ENCODE results near the gene KANSL3. TPM values are rescaled to one million over a fixed set of nuclear protein-coding genes. Genes with fewer than 3 reads are reported as not detected.
A peak's percentile ranks its signal among the peaks of the same experiment; 100 is the strongest.

The KANSL3 gene
- 10 to 100 TPM; 31.7 to 58.3 (median 42.1) TPM for total RNA-seq
- 10 to 100 TPM; 22.3 to 33.5 (median 26.2) TPM for polyA plus RNA-seq
- long read RNA-seq, donor 1, full-length matches to known transcripts, result 3 of 3 reads
- long read RNA-seq, donor 1, partial matches to known transcripts, result 0 of 3 reads
- long read RNA-seq, donor 1, other reads (novel, unspliced or antisense), result 0 of 3 reads
- long read RNA-seq, donor 2, result 0 reads
- long read RNA-seq, donor 3, full-length matches to known transcripts, result 1 of 1 reads
- long read RNA-seq, donor 3, partial matches to known transcripts, result 0 of 1 reads
- long read RNA-seq, donor 3, other reads (novel, unspliced or antisense), result 0 of 1 reads
- long read RNA-seq, donor 4, partial matches to known transcripts, result 1 of 1 reads
- long read RNA-seq, donor 4, other reads (novel, unspliced or antisense), result 0 of 1 reads
- long read RNA-seq, donor 5, full-length matches to known transcripts, result 8 of 48 reads
- long read RNA-seq, donor 5, partial matches to known transcripts, result 22 of 48 reads
- long read RNA-seq, donor 5, other reads (novel, unspliced or antisense), result 18 of 48 reads
- long read RNA-seq, donor 6, partial matches to known transcripts, result 1 of 6 reads
- long read RNA-seq, donor 6, other reads (novel, unspliced or antisense), result 4 of 6 reads
- long read RNA-seq, donor 7, result 0 reads
- long read RNA-seq, donor 8, result 0 reads
- long read RNA-seq, donor 9, partial matches to known transcripts, result 0 of 1 reads
- long read RNA-seq, donor 9, other reads (novel, unspliced or antisense), result 0 of 1 reads
- long read RNA-seq, donor 10, full-length matches to known transcripts, result 2 of 2 reads
- long read RNA-seq, donor 10, partial matches to known transcripts, result 0 of 2 reads
- long read RNA-seq, donor 10, other reads (novel, unspliced or antisense), result 0 of 2 reads

DNA sequence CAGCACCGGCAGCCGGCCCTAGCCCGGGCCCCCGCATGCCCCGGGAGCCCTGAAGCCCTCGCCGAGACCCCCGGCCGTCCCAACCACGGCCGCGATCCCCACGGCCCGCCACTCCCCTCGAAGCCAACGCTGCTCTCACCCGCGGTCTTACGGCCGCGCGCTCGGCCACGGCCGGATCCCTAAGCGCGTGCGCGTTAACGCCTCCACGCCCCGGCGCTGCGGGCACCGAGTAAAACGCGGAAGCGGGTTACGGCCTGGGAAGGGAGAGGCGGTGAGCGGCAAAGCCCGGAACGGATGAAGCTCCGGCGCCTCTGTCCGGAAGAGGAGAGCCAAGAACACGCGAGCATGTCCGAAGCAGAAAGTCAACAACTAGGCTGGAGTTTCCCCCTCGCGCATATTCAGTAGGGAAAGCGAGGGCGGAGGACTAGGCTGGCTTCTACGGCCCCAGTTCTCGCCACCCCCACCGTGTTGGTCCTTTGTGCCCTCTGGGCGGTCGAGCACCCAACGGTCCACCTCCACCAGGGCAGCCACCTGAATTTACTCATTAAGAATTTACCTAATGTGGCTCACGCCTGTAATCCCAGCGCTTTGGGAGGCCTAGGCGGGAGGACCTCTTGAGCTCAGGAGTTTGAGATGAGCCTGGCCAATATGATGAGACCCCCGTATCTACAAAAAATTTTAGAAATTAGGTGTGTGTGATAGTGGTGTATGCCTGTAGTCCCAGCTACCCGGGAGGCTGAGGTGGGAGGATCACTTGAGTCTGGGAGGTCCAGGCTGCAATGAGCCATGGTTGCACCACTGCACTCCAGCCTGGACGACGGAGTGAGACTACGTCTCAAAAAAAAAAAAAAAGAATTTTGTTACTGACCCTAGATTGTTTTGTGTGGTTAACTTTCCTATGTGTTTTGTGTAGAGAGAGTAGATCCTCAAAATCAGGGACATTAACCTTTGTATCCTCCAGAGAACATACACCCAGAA is at the start of gene KANSL3:
Gene KANSL3 (minus strand): TSS at position 169 of the 978 bp plus-strand sequence. CDS start 1,177 bp downstream, outside the sequence.
- 7 to 26% (median 11%) methylated on average over 15 to 67 of the region's 67 CpGs for WGBS, 4 donors
- intact Hi-C loops (cut with DNase I), result no loop called here
- DNase-seq, result peak; percentile 88 to 93 (median 91)
- TF ChIP-seq, protein P1, sequence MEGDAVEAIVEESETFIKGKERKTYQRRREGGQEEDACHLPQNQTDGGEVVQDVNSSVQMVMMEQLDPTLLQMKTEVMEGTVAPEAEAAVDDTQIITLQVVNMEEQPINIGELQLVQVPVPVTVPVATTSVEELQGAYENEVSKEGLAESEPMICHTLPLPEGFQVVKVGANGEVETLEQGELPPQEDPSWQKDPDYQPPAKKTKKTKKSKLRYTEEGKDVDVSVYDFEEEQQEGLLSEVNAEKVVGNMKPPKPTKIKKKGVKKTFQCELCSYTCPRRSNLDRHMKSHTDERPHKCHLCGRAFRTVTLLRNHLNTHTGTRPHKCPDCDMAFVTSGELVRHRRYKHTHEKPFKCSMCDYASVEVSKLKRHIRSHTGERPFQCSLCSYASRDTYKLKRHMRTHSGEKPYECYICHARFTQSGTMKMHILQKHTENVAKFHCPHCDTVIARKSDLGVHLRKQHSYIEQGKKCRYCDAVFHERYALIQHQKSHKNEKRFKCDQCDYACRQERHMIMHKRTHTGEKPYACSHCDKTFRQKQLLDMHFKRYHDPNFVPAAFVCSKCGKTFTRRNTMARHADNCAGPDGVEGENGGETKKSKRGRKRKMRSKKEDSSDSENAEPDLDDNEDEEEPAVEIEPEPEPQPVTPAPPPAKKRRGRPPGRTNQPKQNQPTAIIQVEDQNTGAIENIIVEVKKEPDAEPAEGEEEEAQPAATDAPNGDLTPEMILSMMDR (IDR thresholded peaks at IDR 0.05), result peak in 1 of 6 experiments; percentile 70
- peak; percentile 88 to 99 for TF ChIP-seq POLR2A (IDR thresholded peaks at IDR 0.05)
- Histone ChIP-seq H3K27ac (peak within 1 kb of the TSS; percentile 65 to 98 (median 94)), H3K4me3 (peak within 1 kb of the TSS in 3 of 4 donors; percentile 28 to 80 (median 48)), H3K27me3 (no peaks in the 10 kb centered on the region), H3K9me3 (replicated peaks in 1 of 3) (no peaks in the 10 kb centered on the region), H3K4me1 (replicated peaks in 1 of 2) (peaks cover 12 to 27% of the 10 kb centered on the region in 2 donors), H3K36me3 (replicated peaks in 1 of 2) (peaks cover 0 to 11% of the 10 kb centered on the region in 2 donors)

DNA sequence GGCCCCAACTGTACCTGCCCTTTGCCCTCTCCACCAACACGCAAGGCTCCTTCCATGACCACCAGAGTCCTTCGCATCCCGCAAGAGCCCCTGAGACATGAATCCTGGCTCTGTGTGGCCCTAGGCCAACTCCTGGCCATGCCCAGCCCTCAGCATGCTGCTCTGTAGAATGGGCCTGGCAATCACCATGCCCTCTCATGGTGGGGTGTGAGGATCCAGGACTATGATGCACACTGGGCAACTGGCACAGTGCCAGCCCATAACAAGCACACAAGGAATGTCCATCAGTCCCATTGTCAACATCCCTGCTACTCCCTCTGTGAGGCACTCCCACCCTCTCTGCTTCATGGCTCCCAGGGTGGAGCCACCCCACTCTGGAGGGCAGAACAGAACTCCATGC is 49.2 kb upstream of the KANSL3 start:
- Histone ChIP-seq H3K36me3 (replicated peaks in 1 of 2) (no peaks in the 10 kb centered on the region), H3K27ac (peak overlapping the region in 1 of 5 donors; percentile 52), H3K9me3 (replicated peaks in 1 of 3) (no peaks in the 10 kb centered on the region), H3K27me3 (no peaks in the 10 kb centered on the region), H3K4me3 (no peak overlapping the region), H3K4me1 (replicated peaks in 1 of 2) (peaks cover 3 to 12% of the 10 kb centered on the region in 2 donors)
- 95 to 100% (median 97%) methylated on average over 3 of the region's 3 CpGs for WGBS, 4 donors
- no peak for DNase-seq
- intact Hi-C loops (cut with DNase I), result no loop called here
- TF ChIP-seq, protein P1 (IDR thresholded peaks at IDR 0.05), result no peak
- no peak for TF ChIP-seq POLR2A (IDR thresholded peaks at IDR 0.05)

DNA sequence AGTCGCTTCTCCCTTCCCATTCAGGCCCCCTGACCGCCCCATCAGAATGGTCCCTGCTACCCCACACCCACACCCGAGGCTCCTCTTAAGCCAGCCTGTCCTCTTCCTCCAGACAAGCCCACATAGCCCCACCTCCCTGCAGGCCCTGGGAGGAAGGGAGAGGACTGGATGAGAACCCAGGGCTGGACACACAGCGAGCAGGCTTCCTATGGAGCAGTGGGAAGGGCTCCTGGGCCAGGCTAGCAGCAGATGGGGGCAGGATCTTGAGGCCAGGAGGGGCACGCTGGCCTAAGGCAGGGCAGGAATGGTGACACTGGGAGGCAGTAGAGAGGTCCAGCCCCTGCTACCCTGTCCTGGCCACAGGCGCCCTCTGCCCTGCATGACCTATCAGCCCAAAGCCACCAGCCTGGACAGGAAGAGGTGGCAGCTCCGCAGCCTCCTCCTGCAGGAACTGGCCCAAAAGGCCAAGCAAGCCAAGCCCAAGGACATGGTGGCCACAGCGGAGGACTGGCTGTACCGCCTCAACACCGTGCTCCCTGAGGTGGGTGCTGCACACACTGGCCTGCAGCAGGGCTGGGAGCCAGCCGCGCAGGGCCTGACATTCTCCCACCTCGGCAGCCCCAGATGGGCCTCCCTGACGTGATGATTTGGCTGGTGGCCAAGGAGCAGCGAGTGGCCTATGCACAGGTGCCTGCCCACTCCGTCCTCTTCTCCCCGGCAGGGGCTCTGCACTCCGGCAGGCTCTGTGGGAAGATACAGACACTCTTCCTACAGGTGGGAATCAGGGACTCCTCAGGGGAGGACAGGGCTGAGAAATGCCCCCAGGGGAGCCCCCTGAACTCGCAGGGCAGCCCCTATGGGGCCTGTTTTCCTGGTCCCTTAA is 47.7 kb upstream of the KANSL3 start:
- H3K27me3 ChIP-seq, result no peaks in the 10 kb centered on the region
- intact Hi-C loops (cut with DNase I), result no loop called here
- peaks cover 3 to 12% of the 10 kb centered on the region in 2 donors for H3K4me1 ChIP-seq (replicated peaks in 1 of 2)
- H3K4me3 ChIP-seq, result no peak overlapping the region
- DNase-seq, result peak in 1 of 7 donors; percentile 22
- no peak overlapping the region for H3K27ac ChIP-seq
- H3K9me3 ChIP-seq (replicated peaks in 1 of 3), result no peaks in the 10 kb centered on the region
- no peaks in the 10 kb centered on the region for H3K36me3 ChIP-seq (replicated peaks in 1 of 2)
- WGBS, 4 donors, result 44 to 71% (median 58%) methylated on average over 1 to 19 of the region's 19 CpGs
- TF ChIP-seq POLR2A (IDR thresholded peaks at IDR 0.05), result no peak
- TF ChIP-seq, protein P1 (IDR thresholded peaks at IDR 0.05), result no peak

All from adrenal gland (tissue), 19 donors.